Fibroblast of the conjunctiva (primary cell): ENCODE data around the gene FANK1.
"Not testable (repeated sequence)": the region's sequence is repeated elsewhere in the genome, so short reads cannot be mapped to it uniquely, and the experiment has no call there.

Experiments
- DNase-seq: peaks from one replicate; pipeline ENCODE4 v3.0.0-alpha.2; 2010; ENCODE audit warnings: low read depth

The FANK1 gene

GRCh38 chr10:125889441-125889840, 6.9 kb upstream of the FANK1 start:
- not testable (repeated sequence) for DNase-seq

- not testable (repeated sequence) for DNase-seq
Observed at GRCh38 chr10:125892402-125892801, 4.0 kb upstream of the FANK1 start.

GRCh38 chr10:125894176-125894575, 2.2 kb upstream of the FANK1 start:
- not testable (repeated sequence) for DNase-seq

- DNase-seq = not testable (repeated sequence)
Observed at GRCh38 chr10:125895130-125896087, 955 bp upstream of the FANK1 start.

- not testable (repeated sequence) for DNase-seq
Observed at GRCh38 chr10:125897317-125897716, 953 bp downstream of the FANK1 start.

- not testable (repeated sequence) for DNase-seq
Observed at GRCh38 chr10:125900963-125901362, 4.6 kb downstream of the FANK1 start.

- DNase-seq = not testable (repeated sequence)
Observed at GRCh38 chr10:125903135-125903640, 6.8 kb downstream of the FANK1 start.

- DNase-seq = not testable (repeated sequence)
Observed at GRCh38 chr10:125905069-125905994, 9.0 kb downstream of the FANK1 start.

- DNase-seq = not testable (repeated sequence)
Observed at GRCh38 chr10:125907598-125907997, 11.2 kb downstream of the FANK1 start.

GRCh38 chr10:125908813-125909212, 12.4 kb downstream of the FANK1 start:
- DNase-seq = not testable (repeated sequence)

- DNase-seq = not testable (repeated sequence)
Observed at GRCh38 chr10:125909491-125909890, 13.1 kb downstream of the FANK1 start.

GRCh38 chr10:125911145-125911544, 14.8 kb downstream of the FANK1 start:
- DNase-seq = no peak

GRCh38 chr10:125911990-125912389, 15.6 kb downstream of the FANK1 start:
- DNase-seq = no peak

GRCh38 chr10:125913277-125913676, 16.9 kb downstream of the FANK1 start:
- not testable (repeated sequence) for DNase-seq

GRCh38 chr10:125916977-125917376, 20.6 kb downstream of the FANK1 start:
- no peak for DNase-seq

GRCh38 chr10:125917704-125918361, 21.5 kb downstream of the FANK1 start:
- not testable (repeated sequence) for DNase-seq

GRCh38 chr10:125921643-125922306, 25.4 kb downstream of the FANK1 start:
- not testable (repeated sequence) for DNase-seq

- no peak for DNase-seq
Observed at GRCh38 chr10:125925262-125925834, 29.0 kb downstream of the FANK1 start.

- DNase-seq = no peak
Observed at GRCh38 chr10:125926247-125926646, 29.9 kb downstream of the FANK1 start.

- not testable (repeated sequence) for DNase-seq
Observed at GRCh38 chr10:125927265-125927664, 30.9 kb downstream of the FANK1 start.
